Hair follicle dermal papilla cell (primary cell): ENCODE data around the gene MC5R. TPM values are rescaled to one million over a fixed set of nuclear protein-coding genes. Genes with fewer than 3 reads are reported as not detected.

Experiments used
- total RNA-seq: library from RNA; depleted of rRNA; stranded (reverse); fragments of >200 nt; gene quantifications from 2 replicates; pipeline ENCODE4 v1.2.3, GENCODE V29; 2012

MC5R gene
- total RNA-seq: 0.16 TPM in 1 of 2 replicates, not detected in the other

DNA sequence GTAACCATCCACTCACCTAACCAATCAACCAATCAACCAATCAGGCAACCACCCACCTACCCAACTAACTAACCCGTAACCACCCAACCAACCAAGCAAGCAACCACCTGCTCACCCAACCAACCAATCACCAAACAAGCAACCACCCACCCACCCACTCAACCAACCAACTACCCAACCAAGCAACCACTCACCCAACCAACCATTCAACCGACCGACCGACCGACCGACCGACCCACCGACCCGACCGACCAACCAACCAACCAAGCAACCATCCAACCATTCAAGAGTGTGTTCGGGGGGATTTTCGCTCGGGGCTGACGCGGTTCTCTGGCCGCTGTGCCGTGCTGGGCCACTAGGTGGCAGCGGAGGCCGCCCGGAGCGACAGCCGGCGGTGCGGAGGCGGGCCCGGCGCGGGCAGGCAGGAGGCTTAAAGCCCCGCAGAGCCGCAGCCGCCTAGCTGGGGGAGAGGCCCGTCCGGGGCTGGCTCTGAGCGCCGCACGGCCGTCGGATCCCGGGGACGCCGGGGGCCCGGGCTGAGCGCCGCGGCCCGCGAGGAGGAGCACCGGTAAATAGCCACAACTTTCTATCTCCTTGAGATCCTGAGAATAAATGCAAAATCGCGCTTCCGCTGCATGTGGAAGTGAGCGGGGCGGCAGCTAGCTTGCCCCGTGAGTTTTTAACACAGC, at the start of gene MC5R:
Gene MC5R, plus strand, starts transcription at position 443 of the 689 bp plus-strand sequence. CDS start 1,617 bp downstream, outside the sequence.

Other genes starting within 250 kb of the MC5R start
- 29.6 and 29.7 TPM in 2 replicates for gene FAM210A, start 97.6 kb upstream of the MC5R start, total RNA-seq
- 26.6 and 31.3 TPM in 2 replicates for gene RNMT, start 97.5 kb upstream of the MC5R start, total RNA-seq
- gene MC2R, start 91.4 kb downstream of the MC5R start, total RNA-seq: not detected in 2 replicates